ENCODE measurements around the gene GTF3C2. TPM values are rescaled to one million over a fixed set of nuclear protein-coding genes. Genes with fewer than 3 reads are reported as not detected.

Gene GTF3C2
- total and polyA plus RNA-seq, 10 of the 15 experiments (the other 5 are each of a cell fraction or from before 2014, with no cell fraction given): 45.9 to 105 (median 80.3) TPM

GRCh38 chr2:27281442-27281841 lies 75.1 kb downstream of the GTF3C2 start:
- H3K9ac ChIP-seq (ENCODE audit: control insufficient read depth, insufficient read depth, low read length): no peak overlapping the region
- no peak for TF ChIP-seq ETV6 (conservative IDR thresholded peaks at IDR 0.05 in 1 of 2, IDR thresholded peaks at IDR 0.05 in 1 of 2; ENCODE audit: borderline replicate concordance in 1 of 2, low read depth in 1 of 2)
- TF ChIP-seq PML (IDR thresholded peaks at IDR 0.05; ENCODE audit: low read length): no peak
- TF ChIP-seq MEF2B (IDR thresholded peaks at IDR 0.05; ENCODE audit: partially characterized antibody, poor library complexity, severe bottlenecking): no peak
- TF ChIP-seq ZBTB4 (CRISPR knock-in tag; IDR thresholded peaks at IDR 0.05): no peak
- no peak for TF ChIP-seq HDAC6 (IDR thresholded peaks at IDR 0.05; ENCODE audit: unreplicated experiment)
- TF ChIP-seq KAT2A (conservative IDR thresholded peaks at IDR 0.05; ENCODE audit: control insufficient read depth, low read depth, low read length): no peak
- TF ChIP-seq ZNF384 (IDR thresholded peaks at IDR 0.05; ENCODE audit: borderline replicate concordance, low read depth, low read length): no peak
- no peak for TF ChIP-seq POLR2AphosphoS2 (IDR thresholded peaks at IDR 0.05; ENCODE audit: low read depth, low read length)
- ATAC-seq: no peak
- no peak overlapping the region for H2AFZ ChIP-seq (ENCODE audit: control insufficient read depth, low read depth, low read length)
- 0% methylated on average over 3 of the region's 3 CpGs for WGBS (ENCODE audit: insufficient coverage, insufficient replicate concordance, low lambda C conversion rate, missing lambda C conversion rate)
- SMC1A ChIA-PET (ENCODE audit: uncharacterized antibody, unreplicated experiment): interaction anchor here (0.8 to 3.9 kb wide), 7 partner anchors 11 to 324 kb away, joined by 3 to 21 read pairs (median 10); no protein-coding TSS in a partner anchor
- RAD21 ChIA-PET (ENCODE audit: unreplicated experiment): interaction anchor here (0.9 to 4.1 kb wide), 3 partner anchors 16 to 320 kb away, joined by 3 to 25 read pairs (median 16); no protein-coding TSS in a partner anchor
- no peaks in the 10 kb centered on the region for H3K9me3 ChIP-seq (replicated peaks; ENCODE audit: control insufficient read depth, insufficient read depth, low read length)
- no peak overlapping the region for H3K4me2 ChIP-seq (ENCODE audit: control insufficient read depth, insufficient read depth)
- BruUV-seq (replicated peaks): no TSS peak
- peaks cover 0 to 6% of the 10 kb centered on the region in 2 experiments; a peak in 2 of 4 replicates for H3K27me3 ChIP-seq (replicated peaks in 1 of 2; ENCODE audit: control insufficient read depth in 2 of 2, insufficient read depth in 2 of 2, low read length in 1 of 2)
- no peak overlapping the region for H3K4me3 ChIP-seq
- H3K4me1 ChIP-seq (ENCODE audit: control insufficient read depth, insufficient read depth, low read length): no peaks in the 10 kb centered on the region
- intact Hi-C loops (cut with micrococcal nuclease; ENCODE audit: unreplicated experiment): loop anchor here (2.0 to 10.0 kb wide), 2 partner anchors 107 to 321 kb away; no protein-coding TSS in a partner anchor
- in situ Hi-C loops (cut with MboI): loop anchor here (5.0 kb wide), 2 partner anchors 184 to 319 kb away; no protein-coding TSS in a partner anchor
- H3K27ac ChIP-seq (ENCODE audit: control insufficient read depth, insufficient read depth): no peak overlapping the region
- POLR2A ChIA-PET: interaction anchor here (0.7 kb wide), 1 partner anchor 209 kb away, joined by 3 read pairs; no protein-coding TSS in a partner anchor
- CTCF ChIA-PET: interaction anchor here (0.9 to 9.6 kb wide), 11 partner anchors 9 to 319 kb away, joined by 3 to 132 read pairs (median 14); partner anchors contain the start of gene KHK
- H3K79me2 ChIP-seq (ENCODE audit: control insufficient read depth, insufficient read depth, low read length): no peaks in the 10 kb centered on the region
- FAIRE-seq: no peak
- H4K20me1 ChIP-seq (ENCODE audit: control insufficient read depth, insufficient read depth): no peaks in the 10 kb centered on the region
- DNase-seq (ENCODE audit: low read depth, low spot score): no peak
- H3K36me3 ChIP-seq (ENCODE audit: control insufficient read depth in 2 of 2, insufficient read depth in 2 of 2, low read length in 1 of 2): no peaks in the 10 kb centered on the region

Measured in GM12878 (cell line).